Stimulated activated naive CD4-positive, alpha-beta T cell treated with Interleukin-2 at 50 U/mL for 16 hours (primary cell): ENCODE data around the gene GPC5.
"Not testable (repeated sequence)": the region's sequence is repeated elsewhere in the genome, so short reads cannot be mapped to it uniquely, and the experiment has no call there.

ENCODE experiments used
- DNase-seq: peaks from one replicate; lab custom pipeline; 2025; lab: John Stamatoyannopoulos, UW

GPC5 gene

GRCh38 chr13:92657565-92657964 lies 1259.1 kb downstream of the GPC5 start:
- DNase-seq, result no peak

- no peak for DNase-seq
These were observed 1259.9 kb downstream of the GPC5 start for GRCh38 chr13:92658293-92658692.

GRCh38 chr13:92661406-92661805 lies 1263.0 kb downstream of the GPC5 start:
- DNase-seq, result no peak

GRCh38 chr13:92668157-92668556 lies 1269.7 kb downstream of the GPC5 start:
- DNase-seq, result no peak

- DNase-seq, result no peak
These were observed 1271.7 kb downstream of the GPC5 start for GRCh38 chr13:92670096-92670495.

- no peak for DNase-seq
These were observed 1273.4 kb downstream of the GPC5 start for GRCh38 chr13:92671821-92672220.

- DNase-seq, result no peak
These were observed 1277.8 kb downstream of the GPC5 start for GRCh38 chr13:92676246-92676645.

GRCh38 chr13:92677571-92677970 lies 1279.2 kb downstream of the GPC5 start:
- no peak for DNase-seq

- DNase-seq, result no peak
These were observed 1281.2 kb downstream of the GPC5 start for GRCh38 chr13:92679602-92680001.

GRCh38 chr13:92681239-92681638 lies 1282.8 kb downstream of the GPC5 start:
- DNase-seq, result no peak

GRCh38 chr13:92682832-92683517 lies 1284.6 kb downstream of the GPC5 start:
- no peak for DNase-seq

GRCh38 chr13:92694047-92694446 lies 1295.6 kb downstream of the GPC5 start:
- no peak for DNase-seq

GRCh38 chr13:92695827-92696226 lies 1297.4 kb downstream of the GPC5 start:
- DNase-seq, result not testable (repeated sequence)

- no peak for DNase-seq
These were observed 1318.3 kb downstream of the GPC5 start for GRCh38 chr13:92716749-92717148.

- DNase-seq, result no peak
These were observed 1319.4 kb downstream of the GPC5 start for GRCh38 chr13:92717857-92718256.

- no peak for DNase-seq
These were observed 1321.4 kb downstream of the GPC5 start for GRCh38 chr13:92719868-92720267.

GRCh38 chr13:92721620-92722019 lies 1323.2 kb downstream of the GPC5 start:
- no peak for DNase-seq

GRCh38 chr13:92727118-92727517 lies 1328.7 kb downstream of the GPC5 start:
- DNase-seq, result no peak

GRCh38 chr13:92734068-92734467 lies 1335.6 kb downstream of the GPC5 start:
- no peak for DNase-seq

GRCh38 chr13:92734545-92734944 lies 1336.1 kb downstream of the GPC5 start:
- no peak for DNase-seq

- DNase-seq, result no peak
These were observed 1337.5 kb downstream of the GPC5 start for GRCh38 chr13:92735909-92736308.

- no peak for DNase-seq
These were observed 1340.9 kb downstream of the GPC5 start for GRCh38 chr13:92739306-92739818.

- no peak for DNase-seq
These were observed 1345.6 kb downstream of the GPC5 start for GRCh38 chr13:92743992-92744391.

GRCh38 chr13:92745258-92745657 lies 1346.8 kb downstream of the GPC5 start:
- no peak for DNase-seq
